ENCODE measurements around the gene BCL11A. TPM values are rescaled to one million over a fixed set of nuclear protein-coding genes. Genes with fewer than 3 reads are reported as not detected.

Gene BCL11A
- total RNA-seq, 3 donors from 2014 or later, result 0.64 to 13.5 (median 6.2) TPM

DNA sequence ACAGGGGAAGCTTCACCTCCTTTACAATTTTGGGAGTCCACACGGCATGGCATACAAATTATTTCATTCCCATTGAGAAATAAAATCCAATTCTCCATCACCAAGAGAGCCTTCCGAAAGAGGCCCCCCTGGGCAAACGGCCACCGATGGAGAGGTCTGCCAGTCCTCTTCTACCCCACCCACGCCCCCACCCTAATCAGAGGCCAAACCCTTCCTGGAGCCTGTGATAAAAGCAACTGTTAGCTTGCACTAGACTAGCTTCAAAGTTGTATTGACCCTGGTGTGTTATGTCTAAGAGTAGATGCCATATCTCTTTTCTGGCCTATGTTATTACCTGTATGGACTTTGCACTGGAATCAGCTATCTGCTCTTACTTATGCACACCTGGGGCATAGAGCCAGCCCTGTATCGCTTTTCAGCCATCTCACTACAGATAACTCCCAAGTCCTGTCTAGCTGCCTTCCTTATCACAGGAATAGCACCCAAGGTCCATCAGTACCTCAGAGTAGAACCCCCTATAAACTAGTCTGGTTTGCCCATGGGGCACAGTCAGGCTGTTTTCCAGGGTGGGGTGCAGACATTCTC is 58.3 kb downstream of the BCL11A start:
- Histone ChIP-seq H3K27me3 (no peaks in the 10 kb centered on the region), H3K4me1 (no peaks in the 10 kb centered on the region), H3K4me3 (no peak overlapping the region), H3K9me3 (no peaks in the 10 kb centered on the region), H3K27ac (no peak overlapping the region), H3K36me3 (no peaks in the 10 kb centered on the region)
- no peak for TF ChIP-seq POLR2A (IDR thresholded peaks at IDR 0.05)
- TF ChIP-seq, protein P1, sequence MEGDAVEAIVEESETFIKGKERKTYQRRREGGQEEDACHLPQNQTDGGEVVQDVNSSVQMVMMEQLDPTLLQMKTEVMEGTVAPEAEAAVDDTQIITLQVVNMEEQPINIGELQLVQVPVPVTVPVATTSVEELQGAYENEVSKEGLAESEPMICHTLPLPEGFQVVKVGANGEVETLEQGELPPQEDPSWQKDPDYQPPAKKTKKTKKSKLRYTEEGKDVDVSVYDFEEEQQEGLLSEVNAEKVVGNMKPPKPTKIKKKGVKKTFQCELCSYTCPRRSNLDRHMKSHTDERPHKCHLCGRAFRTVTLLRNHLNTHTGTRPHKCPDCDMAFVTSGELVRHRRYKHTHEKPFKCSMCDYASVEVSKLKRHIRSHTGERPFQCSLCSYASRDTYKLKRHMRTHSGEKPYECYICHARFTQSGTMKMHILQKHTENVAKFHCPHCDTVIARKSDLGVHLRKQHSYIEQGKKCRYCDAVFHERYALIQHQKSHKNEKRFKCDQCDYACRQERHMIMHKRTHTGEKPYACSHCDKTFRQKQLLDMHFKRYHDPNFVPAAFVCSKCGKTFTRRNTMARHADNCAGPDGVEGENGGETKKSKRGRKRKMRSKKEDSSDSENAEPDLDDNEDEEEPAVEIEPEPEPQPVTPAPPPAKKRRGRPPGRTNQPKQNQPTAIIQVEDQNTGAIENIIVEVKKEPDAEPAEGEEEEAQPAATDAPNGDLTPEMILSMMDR (IDR thresholded peaks at IDR 0.05), result no peak
- no peak for TF ChIP-seq POLR2AphosphoS5 (IDR thresholded peaks at IDR 0.05)
- intact Hi-C loops (cut with DNase I; ENCODE audit: low total_unique reads), result loop anchor here (10.0 kb wide), 1 partner anchor 160 kb away; no protein-coding TSS in a partner anchor
- DNase-seq (ENCODE audit: low spot score in 2 of 2), result no peak

GRCh38 chr2:60493804-60494387 is 59.6 kb downstream of the BCL11A start:
- H3K9me3 ChIP-seq, result no peaks in the 10 kb centered on the region
- intact Hi-C loops (cut with DNase I; ENCODE audit: low total_unique reads), result loop anchor here (10.0 kb wide), 1 partner anchor 159 kb away; no protein-coding TSS in a partner anchor
- no peak for DNase-seq (ENCODE audit: low spot score in 2 of 2)
- no peak overlapping the region for H3K27ac ChIP-seq
- TF ChIP-seq POLR2A (IDR thresholded peaks at IDR 0.05) (no peak), POLR2AphosphoS5 (IDR thresholded peaks at IDR 0.05) (no peak)
- TF ChIP-seq, protein P1 (IDR thresholded peaks at IDR 0.05), result no peak
- no peak overlapping the region for H3K4me3 ChIP-seq
- H3K27me3 ChIP-seq, result no peaks in the 10 kb centered on the region
- no peaks in the 10 kb centered on the region for H3K36me3 ChIP-seq
- no peaks in the 10 kb centered on the region for H3K4me1 ChIP-seq

DNA sequence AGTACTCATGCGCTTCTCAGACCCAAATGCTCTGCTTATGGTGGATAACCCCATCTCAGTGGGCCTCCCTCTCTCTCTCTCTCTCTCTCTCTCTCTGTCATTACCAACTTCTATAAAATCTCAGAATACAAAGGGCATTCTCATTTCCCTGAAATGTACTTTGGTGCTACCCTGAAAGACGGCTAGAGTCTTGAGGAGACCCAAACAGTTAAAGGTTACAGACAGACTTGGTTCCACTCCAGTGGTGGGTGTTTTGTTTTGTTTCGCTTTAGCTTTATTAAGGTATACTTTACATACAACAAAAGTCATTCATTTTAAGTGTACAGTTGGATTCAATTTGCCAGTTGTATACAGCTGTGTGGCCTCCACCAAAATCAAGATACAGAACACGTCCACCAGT is 60.9 kb downstream of the BCL11A start:
- DNase-seq (ENCODE audit: low spot score in 2 of 2), result no peak
- Histone ChIP-seq H3K9me3 (no peaks in the 10 kb centered on the region), H3K27ac (no peak overlapping the region), H3K4me3 (no peak overlapping the region), H3K36me3 (no peaks in the 10 kb centered on the region), H3K27me3 (no peaks in the 10 kb centered on the region), H3K4me1 (no peaks in the 10 kb centered on the region)
- no peak for TF ChIP-seq POLR2AphosphoS5 (IDR thresholded peaks at IDR 0.05)
- TF ChIP-seq, protein P1 (IDR thresholded peaks at IDR 0.05), result no peak
- no peak for TF ChIP-seq POLR2A (IDR thresholded peaks at IDR 0.05)
- intact Hi-C loops (cut with DNase I; ENCODE audit: low total_unique reads), result loop anchor here (10.0 kb wide), 1 partner anchor 158 kb away; no protein-coding TSS in a partner anchor

- DNase-seq (ENCODE audit: low spot score in 2 of 2), result no peak
- intact Hi-C loops (cut with DNase I; ENCODE audit: low total_unique reads), result loop anchor here (10.0 kb wide), 1 partner anchor 156 kb away; no protein-coding TSS in a partner anchor
- Histone ChIP-seq H3K4me3 (no peak overlapping the region), H3K27me3 (no peaks in the 10 kb centered on the region), H3K27ac (no peak overlapping the region), H3K4me1 (no peaks in the 10 kb centered on the region), H3K36me3 (no peaks in the 10 kb centered on the region), H3K9me3 (no peaks in the 10 kb centered on the region)
- no peak for TF ChIP-seq POLR2AphosphoS5 (IDR thresholded peaks at IDR 0.05)
- TF ChIP-seq POLR2A (IDR thresholded peaks at IDR 0.05), result no peak
- TF ChIP-seq, protein P1 (IDR thresholded peaks at IDR 0.05), result no peak
Observed at GRCh38 chr2:60490848-60491247, 62.6 kb downstream of the BCL11A start.

DNA sequence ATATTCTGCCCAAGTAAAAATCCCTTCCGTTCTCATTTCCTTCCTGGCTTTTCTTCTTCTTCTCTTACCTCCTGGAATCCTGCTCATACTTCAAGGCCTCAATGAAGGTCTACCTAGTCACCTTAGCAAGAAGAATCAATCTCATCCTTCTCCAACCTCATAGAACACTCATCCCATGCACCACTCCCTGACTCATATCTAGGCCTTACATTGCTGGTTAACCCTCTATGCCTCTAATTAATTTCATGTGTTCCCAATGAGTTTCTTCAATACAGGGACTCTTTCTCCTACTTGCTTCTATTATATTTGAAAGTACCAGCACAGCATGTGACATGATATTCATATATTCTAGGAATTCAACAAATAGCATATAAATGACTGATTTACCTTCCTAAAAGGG is 63.0 kb downstream of the BCL11A start:
- intact Hi-C loops (cut with DNase I; ENCODE audit: low total_unique reads), result loop anchor here (10.0 kb wide), 1 partner anchor 156 kb away; no protein-coding TSS in a partner anchor
- Histone ChIP-seq H3K9me3 (no peaks in the 10 kb centered on the region), H3K36me3 (no peaks in the 10 kb centered on the region), H3K27ac (no peak overlapping the region), H3K27me3 (no peaks in the 10 kb centered on the region), H3K4me3 (no peak overlapping the region), H3K4me1 (no peaks in the 10 kb centered on the region)
- TF ChIP-seq POLR2A (IDR thresholded peaks at IDR 0.05), result no peak
- TF ChIP-seq, protein P1 (IDR thresholded peaks at IDR 0.05), result no peak
- TF ChIP-seq POLR2AphosphoS5 (IDR thresholded peaks at IDR 0.05), result no peak
- DNase-seq (ENCODE audit: low spot score in 2 of 2), result no peak
